Thymus (tissue), 11 donors: Measurements from ENCODE around the gene YWHAH. TPM values are rescaled to one million over a fixed set of nuclear protein-coding genes. Genes with fewer than 3 reads are reported as not detected.
A peak's percentile ranks its signal among the peaks of the same experiment; 100 is the strongest.

Source experiments
- DNase-seq, 9 donors: peaks; one replicate each; pipeline ENCODE4 v3.0.0-alpha.2; 2013; ENCODE audit warnings: low spot score in 9 of 9, low read depth in 6 of 9, missing footprints in 1 of 9
- H3K27ac ChIP-seq, 2 donors: one replicate each; pipeline ENCODE4 v1.5.1; 2013; ENCODE audit warnings: control low read depth in 1 of 2, low read depth in 1 of 2, low read length in 1 of 2, mild to moderate bottlenecking in 1 of 2, moderate library complexity in 1 of 2
- H3K27me3 ChIP-seq, 2 donors: one replicate each; pipeline ENCODE4 v1.5.1; 2013; ENCODE audit warnings: low read length in 1 of 2; ENCODE audit not compliant: control insufficient read depth in 2 of 2, insufficient read depth in 1 of 2
- H3K36me3 ChIP-seq, 2 donors: one replicate each; pipeline ENCODE4 v1.5.1; 2013; ENCODE audit warnings: low read length in 1 of 2, mild to moderate bottlenecking in 1 of 2, moderate library complexity in 1 of 2; ENCODE audit not compliant: control insufficient read depth in 2 of 2, insufficient read depth in 2 of 2
- H3K4me1 ChIP-seq, 2 donors: one replicate each; pipeline ENCODE4 v1.5.1; 2013; ENCODE audit warnings: low read length in 2 of 2; ENCODE audit not compliant: control insufficient read depth in 2 of 2, insufficient read depth in 2 of 2
- H3K4me3 ChIP-seq, 2 donors: one replicate each; pipeline ENCODE4 v1.5.1; 2013; ENCODE audit warnings: low read length in 2 of 2, control low read depth in 1 of 2, mild to moderate bottlenecking in 1 of 2
- H3K9me3 ChIP-seq, 2 donors: one replicate each; pipeline ENCODE4 v1.5.1; 2013; ENCODE audit warnings: low read length in 1 of 2, mild to moderate bottlenecking in 1 of 2; ENCODE audit not compliant: control insufficient read depth in 2 of 2, insufficient read depth in 1 of 2
- WGBS: extraction: QIAGEN DNeasy Blood & Tissue Kit; methylation state at CpG from one replicate; pipeline ENCODE4 v1.1.7; 2013; 5-methylcytosine and 5-hydroxymethylcytosine counted together
- polyA plus RNA-seq: library from polyadenylated mRNA; stranded (reverse); fragments of 200-250 nt; gene quantifications from one replicate; pipeline ENCODE4 v1.2.3, GENCODE V29; 2013
- total RNA-seq: library from RNA; stranded (reverse); fragments of 120-200 nt; gene quantifications from one replicate; pipeline ENCODE4 v1.2.4, GENCODE V29; 2013
- donor health status: healthy.

YWHAH gene
- total and polyA plus RNA-seq, 2 donors, result 98.3 to 115 TPM

- peaks cover 7 to 12% of the 10 kb centered on the region in 2 donors for H3K36me3 ChIP-seq
- H3K9me3 ChIP-seq, result no peaks in the 10 kb centered on the region
- 93% methylated on average over 12 of the region's 12 CpGs for WGBS
- H3K27ac ChIP-seq, result no peak overlapping the region
- no peaks in the 10 kb centered on the region for H3K27me3 ChIP-seq
- H3K4me3 ChIP-seq, result no peak overlapping the region
- no peak for DNase-seq
- no peaks in the 10 kb centered on the region for H3K4me1 ChIP-seq
Observed at GRCh38 chr22:31962387-31963125, 18.2 kb downstream of the YWHAH start.

- DNase-seq, result no peak
- H3K9me3 ChIP-seq, result no peaks in the 10 kb centered on the region
- no peak overlapping the region for H3K27ac ChIP-seq
- no peak overlapping the region for H3K4me3 ChIP-seq
- no peaks in the 10 kb centered on the region for H3K36me3 ChIP-seq
- peaks cover 0 to 20% of the 10 kb centered on the region in 2 donors for H3K27me3 ChIP-seq
- peaks cover 5 to 14% of the 10 kb centered on the region in 2 donors for H3K4me1 ChIP-seq
- WGBS, result 96% methylated on average over 9 of the region's 9 CpGs
Observed at GRCh38 chr22:31968022-31968421, 23.7 kb downstream of the YWHAH start.

GRCh38 chr22:31969789-31970489, 25.6 kb downstream of the YWHAH start:
- peaks cover 0 to 20% of the 10 kb centered on the region in 2 donors for H3K27me3 ChIP-seq
- peak overlapping the region; percentile 2 to 29 for H3K4me3 ChIP-seq
- H3K27ac ChIP-seq, result no peak overlapping the region
- H3K36me3 ChIP-seq, result no peaks in the 10 kb centered on the region
- DNase-seq, result peak in 3 of 9 donors; percentile 50 to 75 (median 62)
- peaks cover 5 to 14% of the 10 kb centered on the region in 2 donors for H3K4me1 ChIP-seq
- WGBS, result 35% methylated on average over 19 of the region's 19 CpGs
- H3K9me3 ChIP-seq, result no peaks in the 10 kb centered on the region

- Histone ChIP-seq H3K36me3 (no peaks in the 10 kb centered on the region), H3K27ac (no peak overlapping the region), H3K4me3 (peak overlapping the region; percentile 2 to 29), H3K27me3 (peaks cover 0 to 20% of the 10 kb centered on the region in 2 donors), H3K4me1 (peaks cover 5 to 14% of the 10 kb centered on the region in 2 donors), H3K9me3 (no peaks in the 10 kb centered on the region)
- 19% methylated on average over 55 of the region's 55 CpGs for WGBS
- peak in 7 of 9 donors; percentile 44 to 82 (median 67) for DNase-seq
Observed at GRCh38 chr22:31970490-31971444, 26.4 kb downstream of the YWHAH start.

GRCh38 chr22:31972180-31972579, 27.8 kb downstream of the YWHAH start:
- WGBS, result 89% methylated on average over 14 of the region's 14 CpGs
- H3K36me3 ChIP-seq, result no peaks in the 10 kb centered on the region
- no peak overlapping the region for H3K27ac ChIP-seq
- peaks cover 5 to 15% of the 10 kb centered on the region in 2 donors for H3K4me1 ChIP-seq
- peaks cover 0 to 20% of the 10 kb centered on the region in 2 donors for H3K27me3 ChIP-seq
- no peak overlapping the region for H3K4me3 ChIP-seq
- DNase-seq, result no peak
- H3K9me3 ChIP-seq, result no peaks in the 10 kb centered on the region

GRCh38 chr22:31973739-31974138, 29.4 kb downstream of the YWHAH start:
- peaks cover 9 to 16% of the 10 kb centered on the region in 2 donors for H3K4me1 ChIP-seq
- H3K4me3 ChIP-seq, result no peak overlapping the region
- H3K27me3 ChIP-seq, result peaks cover 0 to 20% of the 10 kb centered on the region in 2 donors
- WGBS, result 93% methylated on average over 5 of the region's 5 CpGs
- DNase-seq, result no peak
- H3K9me3 ChIP-seq, result no peaks in the 10 kb centered on the region
- no peaks in the 10 kb centered on the region for H3K36me3 ChIP-seq
- no peak overlapping the region for H3K27ac ChIP-seq

- Histone ChIP-seq H3K27me3 (peaks cover 0 to 4% of the 10 kb centered on the region in 2 donors), H3K27ac (no peak overlapping the region), H3K9me3 (no peaks in the 10 kb centered on the region), H3K36me3 (no peaks in the 10 kb centered on the region), H3K4me1 (peaks cover 2 to 4% of the 10 kb centered on the region in 2 donors), H3K4me3 (no peak overlapping the region)
- peak; percentile 41 to 86 (median 75) for DNase-seq
- 17% methylated on average over 9 of the region's 9 CpGs for WGBS
Observed at GRCh38 chr22:31977141-31977841, 33.0 kb downstream of the YWHAH start.

GRCh38 chr22:31977939-31978338, 33.6 kb downstream of the YWHAH start:
- Histone ChIP-seq H3K4me3 (no peak overlapping the region), H3K9me3 (no peaks in the 10 kb centered on the region), H3K27me3 (no peaks in the 10 kb centered on the region), H3K27ac (no peak overlapping the region), H3K4me1 (peaks cover 2 to 4% of the 10 kb centered on the region in 2 donors), H3K36me3 (no peaks in the 10 kb centered on the region)
- 92% methylated on average over 3 of the region's 3 CpGs for WGBS
- DNase-seq, result no peak
